MM.1S (cell line): ENCODE measurements around the gene ZNF732.

ENCODE experiments used
- EZH2 ChIP-seq: fragments of 300-600 bp; sonication (generic); optimal IDR thresholded peaks from 2 replicates; pipeline ENCODE3; 2017; ENCODE audit warnings: low read depth, mild to moderate bottlenecking, antibody characterized with exemption, low read length, mixed read lengths
- EZH2phosphoT487 ChIP-seq: fragments of 300-600 bp; sonication (generic); IDR thresholded peaks from 2 replicates; pipeline ENCODE4 v1.6.1; 2018; ENCODE audit warnings: antibody characterized with exemption, low read length
- TF ChIP-seq, protein P1 (sequence below): fragments of 300-600 bp; sonication (generic); IDR thresholded peaks from 2 replicates; pipeline ENCODE4 v1.5.1; 2016; ENCODE audit warnings: antibody characterized with exemption, low read length, mixed read lengths

DNA sequence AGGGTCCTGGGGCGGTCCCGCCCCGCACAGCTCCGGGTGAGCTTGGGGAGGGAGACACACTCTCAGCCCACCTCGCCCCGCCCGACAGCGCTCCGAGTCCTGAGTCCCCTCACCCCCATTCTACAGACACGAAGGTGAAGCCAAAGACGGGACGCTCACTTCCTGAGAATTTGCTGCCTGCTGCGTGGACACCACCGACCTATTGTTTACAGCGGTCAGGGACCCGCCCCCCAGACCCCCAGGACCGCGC lies 31.5 kb upstream of the ZNF732 start:
- TF ChIP-seq, protein P1, sequence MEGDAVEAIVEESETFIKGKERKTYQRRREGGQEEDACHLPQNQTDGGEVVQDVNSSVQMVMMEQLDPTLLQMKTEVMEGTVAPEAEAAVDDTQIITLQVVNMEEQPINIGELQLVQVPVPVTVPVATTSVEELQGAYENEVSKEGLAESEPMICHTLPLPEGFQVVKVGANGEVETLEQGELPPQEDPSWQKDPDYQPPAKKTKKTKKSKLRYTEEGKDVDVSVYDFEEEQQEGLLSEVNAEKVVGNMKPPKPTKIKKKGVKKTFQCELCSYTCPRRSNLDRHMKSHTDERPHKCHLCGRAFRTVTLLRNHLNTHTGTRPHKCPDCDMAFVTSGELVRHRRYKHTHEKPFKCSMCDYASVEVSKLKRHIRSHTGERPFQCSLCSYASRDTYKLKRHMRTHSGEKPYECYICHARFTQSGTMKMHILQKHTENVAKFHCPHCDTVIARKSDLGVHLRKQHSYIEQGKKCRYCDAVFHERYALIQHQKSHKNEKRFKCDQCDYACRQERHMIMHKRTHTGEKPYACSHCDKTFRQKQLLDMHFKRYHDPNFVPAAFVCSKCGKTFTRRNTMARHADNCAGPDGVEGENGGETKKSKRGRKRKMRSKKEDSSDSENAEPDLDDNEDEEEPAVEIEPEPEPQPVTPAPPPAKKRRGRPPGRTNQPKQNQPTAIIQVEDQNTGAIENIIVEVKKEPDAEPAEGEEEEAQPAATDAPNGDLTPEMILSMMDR = no peak
- TF ChIP-seq EZH2phosphoT487 (no peak), EZH2 (no peak)
